Spleen (tissue), 7 donors: ENCODE measurements around the gene R3HDML.

Experiments used
- POLR2A ChIP-seq, 3 donors: fragments of 450-650 bp; IDR thresholded peaks; one replicate each; pipeline ENCODE4 v1.5.1; 2017; ENCODE audit warnings: antibody characterized with exemption in 3 of 3, mild to moderate bottlenecking in 1 of 3
- POLR2AphosphoS5 ChIP-seq, 3 donors: sonication (generic); formaldehyde crosslinking; IDR thresholded peaks; one replicate each; pipeline ENCODE4 v1.5.1; 2017; ENCODE audit warnings: antibody characterized with exemption in 3 of 3
- TF ChIP-seq, protein P1 (sequence below), 11 experiments: fragments of 200-600 bp in 7 of 11; fragments of 450-650 bp in 4 of 11; sonication (generic) in 4 of 11; IDR thresholded peaks in 8 of 11; conservative IDR thresholded peaks in 3 of 11; 1 replicate in 7 of 11; 2 replicates in 4 of 11; pipeline versions ENCODE4 v1.4.0 to v1.8.0; 2016 to 2021; ENCODE audit warnings: antibody characterized with exemption in 11 of 11, inconsistent platforms in 4 of 11, mild to moderate bottlenecking in 1 of 11
- donor health status: DM: no; HTN: no; CAD: no; lungs with moderate emphysema.
- donor health status: DM: no; HTN: no; CAD: no.
- donor health status: DM: no; HTN: no; CAD: no.

DNA sequence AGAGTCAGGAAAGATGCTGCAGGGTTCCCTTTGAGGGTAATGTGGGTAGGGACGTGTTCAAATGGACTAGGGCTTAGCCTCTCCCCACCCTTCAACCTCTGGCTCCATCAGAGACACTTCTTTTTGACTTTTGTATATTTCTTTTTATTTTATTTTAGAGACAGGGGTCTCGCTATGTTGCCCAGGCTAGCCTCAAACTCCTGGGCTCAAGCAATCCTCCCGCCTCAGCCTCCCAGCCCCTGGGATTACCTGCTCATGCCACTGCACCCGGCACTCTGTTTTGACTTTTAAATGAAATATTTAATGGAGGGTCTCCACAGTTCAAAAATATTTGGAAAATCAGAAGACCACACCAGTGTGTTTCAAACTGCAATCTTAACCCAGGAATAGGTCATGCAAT, 27.2 kb downstream of the R3HDML start:
- no peak for TF ChIP-seq POLR2AphosphoS5 (IDR thresholded peaks at IDR 0.05)
- TF ChIP-seq, protein P1, sequence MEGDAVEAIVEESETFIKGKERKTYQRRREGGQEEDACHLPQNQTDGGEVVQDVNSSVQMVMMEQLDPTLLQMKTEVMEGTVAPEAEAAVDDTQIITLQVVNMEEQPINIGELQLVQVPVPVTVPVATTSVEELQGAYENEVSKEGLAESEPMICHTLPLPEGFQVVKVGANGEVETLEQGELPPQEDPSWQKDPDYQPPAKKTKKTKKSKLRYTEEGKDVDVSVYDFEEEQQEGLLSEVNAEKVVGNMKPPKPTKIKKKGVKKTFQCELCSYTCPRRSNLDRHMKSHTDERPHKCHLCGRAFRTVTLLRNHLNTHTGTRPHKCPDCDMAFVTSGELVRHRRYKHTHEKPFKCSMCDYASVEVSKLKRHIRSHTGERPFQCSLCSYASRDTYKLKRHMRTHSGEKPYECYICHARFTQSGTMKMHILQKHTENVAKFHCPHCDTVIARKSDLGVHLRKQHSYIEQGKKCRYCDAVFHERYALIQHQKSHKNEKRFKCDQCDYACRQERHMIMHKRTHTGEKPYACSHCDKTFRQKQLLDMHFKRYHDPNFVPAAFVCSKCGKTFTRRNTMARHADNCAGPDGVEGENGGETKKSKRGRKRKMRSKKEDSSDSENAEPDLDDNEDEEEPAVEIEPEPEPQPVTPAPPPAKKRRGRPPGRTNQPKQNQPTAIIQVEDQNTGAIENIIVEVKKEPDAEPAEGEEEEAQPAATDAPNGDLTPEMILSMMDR (IDR thresholded peaks at IDR 0.05 in 8 of 11, conservative IDR thresholded peaks at IDR 0.05 in 3 of 11): no peak
- TF ChIP-seq POLR2A (IDR thresholded peaks at IDR 0.05): no peak
